Cardiac muscle cell (in vitro differentiated cells and primary cell): ENCODE data around the gene UFC1. TPM values are rescaled to one million over a fixed set of nuclear protein-coding genes. Genes with fewer than 3 reads are reported as not detected.

Experiments used
- DNase-seq, 2 donors: peaks; one replicate each; pipeline versions ENCODE4 v3.0.0 to v3.0.0-alpha.2; 2010 to 2017; ENCODE audit warnings: low read depth in 1 of 2, low spot score in 1 of 2
- H3K27ac ChIP-seq: fragments of 200-600 bp; sonication (generic); 2 replicates; pipeline ENCODE4 v1.5.1; 2016
- H3K27me3 ChIP-seq: fragments of 200-600 bp; sonication (generic); 2 replicates; pipeline ENCODE4 v1.6.0; 2016; ENCODE audit warnings: control low read depth
- H3K36me3 ChIP-seq: fragments of 200-600 bp; sonication (generic); 2 replicates; pipeline ENCODE4 v1.5.1; 2016; ENCODE audit warnings: control low read depth
- H3K4me1 ChIP-seq: fragments of 200-600 bp; sonication (generic); 2 replicates; pipeline ENCODE4 v1.8.1; 2017; ENCODE audit warnings: low read depth, mild to moderate bottlenecking, mixed run types
- H3K4me3 ChIP-seq: fragments of 200-600 bp; sonication (generic); 2 replicates; pipeline ENCODE4 v1.5.1; 2016; ENCODE audit warnings: mild to moderate bottlenecking
- H3K9me3 ChIP-seq: fragments of 200-600 bp; sonication (generic); 2 replicates; pipeline ENCODE4 v1.5.1; 2017; ENCODE audit warnings: low read depth, mild to moderate bottlenecking, control low read depth
- polyA plus RNA-seq: library from polyadenylated mRNA; unstranded; fragments of >200 nt; fragmentation: Nextera tagmentation; extraction: Ambion mirVana; gene quantifications from 2 replicates; pipeline ENCODE4 v1.2.1, GENCODE V29; 2016
- total RNA-seq: library from RNA; depleted of rRNA; stranded (reverse); fragments of >200 nt; gene quantifications from 2 replicates; pipeline ENCODE4 v1.2.3, GENCODE V29; 2016
- TF ChIP-seq, protein P1 (sequence below): IDR thresholded peaks from 2 replicates; pipeline ENCODE4 v1.5.1; 2012; ENCODE audit warnings: low read depth, mild to moderate bottlenecking, low read length

Gene UFC1
- total and polyA plus RNA-seq, 2 experiments from 2014 or later, result 51.2 to 122 TPM

DNA sequence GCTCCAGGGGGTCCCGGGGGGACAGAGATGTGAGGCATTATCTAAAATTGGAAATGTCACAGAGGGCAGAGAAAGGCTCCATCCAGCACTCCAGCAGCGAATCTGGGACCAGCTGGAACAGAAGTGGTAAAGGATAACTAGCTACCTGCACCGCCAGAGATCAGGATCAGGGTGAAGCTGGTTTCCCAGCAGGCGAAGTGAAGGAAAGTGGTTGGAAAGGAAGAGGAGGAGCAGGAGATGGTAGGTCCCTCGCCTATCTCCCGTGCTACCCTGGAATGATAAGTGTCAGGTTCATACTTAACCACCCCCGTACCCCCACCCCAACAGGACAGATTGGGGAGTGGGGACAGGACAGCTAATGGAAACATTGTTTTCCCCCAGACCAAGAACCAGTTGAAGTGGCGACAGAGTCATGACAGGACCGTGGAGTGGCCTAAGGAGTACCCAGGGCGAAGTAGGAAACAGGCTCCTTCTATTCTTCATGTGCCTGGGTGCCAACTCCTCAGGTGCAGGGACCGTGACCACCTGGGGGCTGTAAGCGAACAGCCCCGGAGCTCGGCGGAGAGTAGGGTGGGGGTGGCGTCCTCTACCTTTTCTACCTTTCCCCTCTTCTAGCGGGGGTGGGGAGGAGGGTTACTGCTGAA lies 22.8 kb downstream of the UFC1 start:
- no peaks in the 10 kb centered on the region for H3K4me1 ChIP-seq
- no peak for DNase-seq
- H3K27ac ChIP-seq, result peak overlapping the region; percentile 44
- peaks cover 23% of the 10 kb centered on the region for H3K36me3 ChIP-seq
- no peaks in the 10 kb centered on the region for H3K27me3 ChIP-seq
- H3K4me3 ChIP-seq, result peak overlapping the region; percentile 61
- no peaks in the 10 kb centered on the region for H3K9me3 ChIP-seq
- TF ChIP-seq, protein P1, sequence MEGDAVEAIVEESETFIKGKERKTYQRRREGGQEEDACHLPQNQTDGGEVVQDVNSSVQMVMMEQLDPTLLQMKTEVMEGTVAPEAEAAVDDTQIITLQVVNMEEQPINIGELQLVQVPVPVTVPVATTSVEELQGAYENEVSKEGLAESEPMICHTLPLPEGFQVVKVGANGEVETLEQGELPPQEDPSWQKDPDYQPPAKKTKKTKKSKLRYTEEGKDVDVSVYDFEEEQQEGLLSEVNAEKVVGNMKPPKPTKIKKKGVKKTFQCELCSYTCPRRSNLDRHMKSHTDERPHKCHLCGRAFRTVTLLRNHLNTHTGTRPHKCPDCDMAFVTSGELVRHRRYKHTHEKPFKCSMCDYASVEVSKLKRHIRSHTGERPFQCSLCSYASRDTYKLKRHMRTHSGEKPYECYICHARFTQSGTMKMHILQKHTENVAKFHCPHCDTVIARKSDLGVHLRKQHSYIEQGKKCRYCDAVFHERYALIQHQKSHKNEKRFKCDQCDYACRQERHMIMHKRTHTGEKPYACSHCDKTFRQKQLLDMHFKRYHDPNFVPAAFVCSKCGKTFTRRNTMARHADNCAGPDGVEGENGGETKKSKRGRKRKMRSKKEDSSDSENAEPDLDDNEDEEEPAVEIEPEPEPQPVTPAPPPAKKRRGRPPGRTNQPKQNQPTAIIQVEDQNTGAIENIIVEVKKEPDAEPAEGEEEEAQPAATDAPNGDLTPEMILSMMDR, result no peak

DNA sequence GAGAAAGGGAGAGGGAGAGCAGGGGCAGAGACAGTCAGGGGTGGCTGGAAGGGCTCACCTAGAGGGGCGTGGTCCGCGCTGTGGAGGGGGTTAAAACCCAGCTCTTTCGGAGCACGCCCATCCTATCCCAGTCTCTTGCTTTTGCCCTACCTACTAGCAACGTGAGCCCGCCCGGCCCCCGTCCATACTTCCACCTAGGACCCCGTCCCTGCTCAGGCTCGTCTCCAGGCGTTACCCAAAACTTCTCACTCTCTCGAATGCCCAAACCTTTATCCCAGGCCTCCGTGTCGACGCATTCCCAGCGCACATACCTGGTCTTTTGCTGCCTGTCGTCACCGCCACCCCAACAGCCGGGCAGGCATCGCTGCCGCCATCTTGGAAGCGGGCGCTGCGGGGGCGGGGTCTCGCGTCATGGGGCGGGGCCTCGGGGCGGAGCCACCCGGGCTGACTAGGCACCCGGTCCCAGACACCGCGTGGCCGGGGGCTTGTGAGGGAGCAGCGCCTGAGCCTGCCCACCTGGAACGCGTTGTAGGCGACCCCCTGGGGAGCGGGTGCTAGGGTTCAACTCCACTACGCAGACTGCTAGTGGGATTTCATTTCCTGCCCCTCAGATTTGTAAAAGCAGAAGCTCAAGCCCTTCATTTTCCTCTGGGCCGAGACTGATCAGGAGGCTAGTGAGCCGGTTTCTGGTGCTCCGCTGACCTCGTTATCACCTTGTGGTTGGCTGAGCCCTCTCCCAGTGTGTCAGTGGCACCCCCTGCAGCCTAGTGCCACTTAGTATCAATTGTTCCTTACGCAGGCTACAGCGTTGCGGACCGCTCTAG lies 23.5 kb downstream of the UFC1 start, which contains the start of gene B4GALT3:
TSS of gene B4GALT3 (minus strand) at position 396 of the 824 bp plus-strand sequence. CDS start 1,447 bp downstream, outside the sequence.
- peak within 1 kb of the TSS; percentile 44 for H3K27ac ChIP-seq

GRCh38 chr1:161177936-161178244 lies 24.1 kb downstream of the UFC1 start:
- Histone ChIP-seq H3K4me3 (no peak overlapping the region), H3K27ac (peak overlapping the region; percentile 44), H3K9me3 (no peaks in the 10 kb centered on the region), H3K4me1 (no peaks in the 10 kb centered on the region), H3K36me3 (peaks cover 20% of the 10 kb centered on the region), H3K27me3 (no peaks in the 10 kb centered on the region)
- TF ChIP-seq, protein P1, result no peak
- no peak for DNase-seq

More for the DNA sequence above, 23.5 kb downstream of the UFC1 start, which contains the start of gene B4GALT3:
- no peaks in the 10 kb centered on the region for H3K4me1 ChIP-seq
- no peaks in the 10 kb centered on the region for H3K9me3 ChIP-seq
- TF ChIP-seq, protein P1, result no peak
- DNase-seq, result peak; percentile 84 to 92
- H3K27me3 ChIP-seq, result no peaks in the 10 kb centered on the region
- H3K36me3 ChIP-seq, result peaks cover 21% of the 10 kb centered on the region
- H3K4me3 ChIP-seq, result peak within 1 kb of the TSS; percentile 61

- no peak overlapping the region for H3K4me3 ChIP-seq
- TF ChIP-seq, protein P1, result no peak
- no peak for DNase-seq
- no peaks in the 10 kb centered on the region for H3K4me1 ChIP-seq
- H3K36me3 ChIP-seq, result peaks cover 7% of the 10 kb centered on the region
- H3K27ac ChIP-seq, result no peak overlapping the region
- no peaks in the 10 kb centered on the region for H3K27me3 ChIP-seq
- no peaks in the 10 kb centered on the region for H3K9me3 ChIP-seq
These were observed 25.9 kb downstream of the UFC1 start for GRCh38 chr1:161179698-161180097.

DNA sequence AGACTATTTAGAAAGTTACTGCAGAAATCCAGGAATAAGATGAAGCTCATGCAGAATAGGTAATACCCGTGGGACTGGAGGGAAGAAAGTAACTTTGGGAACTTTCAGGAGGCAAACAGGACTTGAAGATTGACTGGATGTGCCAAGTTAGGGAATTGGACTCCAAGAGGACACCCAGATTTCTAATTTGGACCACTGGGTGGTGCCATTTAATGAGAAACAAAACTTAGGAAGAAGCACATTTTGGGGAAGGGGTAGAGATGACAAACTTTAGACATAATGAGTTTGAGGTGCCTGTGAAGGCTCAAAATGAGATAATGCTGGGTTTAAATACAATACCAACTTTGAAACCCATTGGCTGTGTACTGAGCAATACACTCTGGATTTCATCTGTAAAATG lies 26.9 kb downstream of the UFC1 start:
- Histone ChIP-seq H3K36me3 (no peaks in the 10 kb centered on the region), H3K27ac (no peak overlapping the region), H3K4me1 (no peaks in the 10 kb centered on the region), H3K4me3 (no peak overlapping the region), H3K27me3 (no peaks in the 10 kb centered on the region), H3K9me3 (no peaks in the 10 kb centered on the region)
- no peak for DNase-seq
- TF ChIP-seq, protein P1, result peak; percentile 32
